ENCODE results near the gene ACR. TPM values are rescaled to one million over a fixed set of nuclear protein-coding genes. Genes with fewer than 3 reads are reported as not detected.

ACR gene
- total and polyA plus RNA-seq, 10 of the 15 experiments (the other 5 are each of a cell fraction or from before 2014, with no cell fraction given) = not detected

- no peak for TF ChIP-seq MLLT1 (IDR thresholded peaks at IDR 0.05)
- no peak for TF ChIP-seq NFYA (IDR thresholded peaks at IDR 0.05; ENCODE audit: borderline replicate concordance, low read depth, low read length)
- TF ChIP-seq BMI1 (IDR thresholded peaks at IDR 0.05; ENCODE audit: borderline replicate concordance) = no peak
- no peak for TF ChIP-seq SMARCA5 (IDR thresholded peaks at IDR 0.05)
- TF ChIP-seq ASH2L (IDR thresholded peaks at IDR 0.05; ENCODE audit: borderline replicate concordance, low read depth) = no peak
- TF ChIP-seq HDAC6 (IDR thresholded peaks at IDR 0.05; ENCODE audit: unreplicated experiment) = no peak
- no peak for TF ChIP-seq USF2 (IDR thresholded peaks at IDR 0.05; ENCODE audit: borderline replicate concordance, low read depth, low read length)
Observed at GRCh38 chr22:50721257-50721844, 16.7 kb upstream of the ACR start (continued).

GRCh38 chr22:50722048-50722701, 15.8 kb upstream of the ACR start:
- WGBS (ENCODE audit: insufficient coverage, insufficient replicate concordance, low lambda C conversion rate, missing lambda C conversion rate) = 59% methylated on average over 33 of the region's 33 CpGs
- no peak for ATAC-seq
- H3K79me2 ChIP-seq (ENCODE audit: control insufficient read depth, insufficient read depth, low read length) = no peaks in the 10 kb centered on the region
- CTCF ChIA-PET = no interaction called here
- no peak overlapping the region for H2AFZ ChIP-seq (ENCODE audit: control insufficient read depth, low read depth, low read length)
- BruUV-seq (replicated peaks) = no TSS peak
- H3K36me3 ChIP-seq (ENCODE audit: control insufficient read depth in 2 of 2, insufficient read depth in 2 of 2, low read length in 1 of 2) = no peaks in the 10 kb centered on the region
- SMC1A ChIA-PET (ENCODE audit: uncharacterized antibody, unreplicated experiment) = no interaction called here
- no peaks in the 10 kb centered on the region for H3K4me1 ChIP-seq (ENCODE audit: control insufficient read depth, insufficient read depth, low read length)
- in situ Hi-C loops (cut with MboI) = no loop called here
- intact Hi-C loops (cut with micrococcal nuclease; ENCODE audit: unreplicated experiment) = no loop called here
- H3K9ac ChIP-seq (ENCODE audit: control insufficient read depth, insufficient read depth, low read length) = no peak overlapping the region
- no peak for DNase-seq (ENCODE audit: low read depth, low spot score)
- H3K9me3 ChIP-seq (replicated peaks; ENCODE audit: control insufficient read depth, insufficient read depth, low read length) = no peaks in the 10 kb centered on the region; the same call in 2 of the 3 replicates
- POLR2A ChIA-PET = no interaction called here
- H3K4me2 ChIP-seq (ENCODE audit: control insufficient read depth, insufficient read depth) = no peak overlapping the region
- no peak overlapping the region for H3K27ac ChIP-seq (ENCODE audit: control insufficient read depth, insufficient read depth)
- FAIRE-seq = no peak
- RAD21 ChIA-PET (ENCODE audit: unreplicated experiment) = no interaction called here
- H4K20me1 ChIP-seq (ENCODE audit: control insufficient read depth, insufficient read depth) = no peaks in the 10 kb centered on the region; the same call in 1 of the 2 replicates
- peaks cover 0 to 3% of the 10 kb centered on the region in 2 experiments; a peak in 2 of 4 replicates for H3K27me3 ChIP-seq (replicated peaks in 1 of 2; ENCODE audit: control insufficient read depth in 2 of 2, insufficient read depth in 2 of 2, low read length in 1 of 2)
- no peak overlapping the region for H3K4me3 ChIP-seq
- TF ChIP-seq ZNF622 (IDR thresholded peaks at IDR 0.05) (no peak), IKZF2 (IDR thresholded peaks at IDR 0.05) (no peak), MEF2B (IDR thresholded peaks at IDR 0.05; ENCODE audit: partially characterized antibody, poor library complexity, severe bottlenecking) (no peak), RCOR1 (conservative IDR thresholded peaks at IDR 0.05; ENCODE audit: low read depth, low read length) (no peak), PBX3 (IDR thresholded peaks at IDR 0.05; ENCODE audit: insufficient replicate concordance, low read depth, low read length) (no peak), RAD51 (IDR thresholded peaks at IDR 0.05) (no peak), SP1 (IDR thresholded peaks at IDR 0.05; ENCODE audit: low read depth, low read length) (no peak), WRNIP1 (IDR thresholded peaks at IDR 0.05; ENCODE audit: borderline replicate concordance, low read depth, low read length) (no peak), TCF12 (IDR thresholded peaks at IDR 0.05; ENCODE audit: low read depth, low read length) (no peak), RUNX3 (IDR thresholded peaks at IDR 0.05; ENCODE audit: low read length) (no peak), BCL3 (IDR thresholded peaks at IDR 0.05; ENCODE audit: borderline replicate concordance, insufficient read depth, low read depth, low read length, poor library complexity, severe bottlenecking) (no peak), NRF1 (conservative IDR thresholded peaks at IDR 0.05; ENCODE audit: low read depth, low read length) (no peak)
